ENCODE data around the gene FAM107A.

DNA sequence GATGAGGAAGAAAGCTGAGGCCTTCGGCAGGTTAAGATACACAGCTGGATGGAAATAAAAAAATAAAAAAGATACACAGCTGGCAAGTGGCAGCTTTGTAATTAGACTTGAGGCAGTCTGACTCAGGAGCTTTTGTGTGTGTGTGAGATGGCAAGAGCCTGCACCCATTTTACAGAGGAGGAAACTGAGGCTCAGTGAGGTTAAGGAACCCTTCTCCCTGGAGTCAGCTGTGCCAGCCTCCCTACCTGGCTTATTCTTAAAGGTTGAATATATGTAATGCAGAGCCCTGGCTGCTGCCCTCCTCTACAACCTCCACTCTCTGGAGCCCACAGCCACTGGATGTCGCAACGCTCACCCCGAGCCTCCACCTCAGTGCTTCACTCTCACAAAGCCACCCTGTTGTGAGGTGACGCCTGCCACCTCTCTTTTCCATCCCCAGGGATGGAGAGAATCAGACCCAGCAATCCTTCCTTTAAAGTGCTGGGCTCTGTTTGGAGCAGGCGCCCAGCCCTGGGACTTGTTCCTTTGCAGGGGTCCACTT lies 20.6 kb upstream of the FAM107A start:
- TF ChIP-seq, protein P1, sequence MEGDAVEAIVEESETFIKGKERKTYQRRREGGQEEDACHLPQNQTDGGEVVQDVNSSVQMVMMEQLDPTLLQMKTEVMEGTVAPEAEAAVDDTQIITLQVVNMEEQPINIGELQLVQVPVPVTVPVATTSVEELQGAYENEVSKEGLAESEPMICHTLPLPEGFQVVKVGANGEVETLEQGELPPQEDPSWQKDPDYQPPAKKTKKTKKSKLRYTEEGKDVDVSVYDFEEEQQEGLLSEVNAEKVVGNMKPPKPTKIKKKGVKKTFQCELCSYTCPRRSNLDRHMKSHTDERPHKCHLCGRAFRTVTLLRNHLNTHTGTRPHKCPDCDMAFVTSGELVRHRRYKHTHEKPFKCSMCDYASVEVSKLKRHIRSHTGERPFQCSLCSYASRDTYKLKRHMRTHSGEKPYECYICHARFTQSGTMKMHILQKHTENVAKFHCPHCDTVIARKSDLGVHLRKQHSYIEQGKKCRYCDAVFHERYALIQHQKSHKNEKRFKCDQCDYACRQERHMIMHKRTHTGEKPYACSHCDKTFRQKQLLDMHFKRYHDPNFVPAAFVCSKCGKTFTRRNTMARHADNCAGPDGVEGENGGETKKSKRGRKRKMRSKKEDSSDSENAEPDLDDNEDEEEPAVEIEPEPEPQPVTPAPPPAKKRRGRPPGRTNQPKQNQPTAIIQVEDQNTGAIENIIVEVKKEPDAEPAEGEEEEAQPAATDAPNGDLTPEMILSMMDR (IDR thresholded peaks at IDR 0.05; ENCODE audit: low read depth, low read length) = no peak
- no peak for TF ChIP-seq EZH2phosphoT487 (IDR thresholded peaks at IDR 0.05; ENCODE audit: low read depth)

Measured in OCI-LY3 (cell line).